ENCODE data around the gene IMMP2L.

Gene IMMP2L

DNA sequence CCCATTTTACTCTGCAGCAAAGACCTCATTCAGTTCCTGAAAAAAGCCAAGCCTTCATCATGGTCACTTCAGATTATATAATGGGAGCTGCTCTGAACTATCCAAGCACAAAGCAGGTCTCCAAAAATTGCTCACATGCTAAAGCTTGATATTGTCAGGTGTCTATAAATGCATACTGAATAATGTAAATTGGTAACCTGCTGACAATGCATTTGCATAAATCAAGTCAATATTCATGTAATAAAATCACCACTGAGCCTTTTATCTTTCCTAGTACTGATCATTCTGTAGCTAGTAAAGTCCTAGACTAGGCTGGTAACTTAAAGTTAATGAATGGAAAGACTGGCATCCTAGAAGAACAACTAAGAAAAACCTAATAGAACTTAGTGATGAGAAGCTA is 188.3 kb downstream of the IMMP2L start:
- no peaks in the 10 kb centered on the region for H3K27me3 ChIP-seq (ENCODE audit: low read length)
- H3K79me2 ChIP-seq (ENCODE audit: insufficient read depth, low read length), result no peaks in the 10 kb centered on the region
- no peaks in the 10 kb centered on the region for H3K36me3 ChIP-seq (ENCODE audit: low read length)
- H3K9me3 ChIP-seq (ENCODE audit: insufficient read depth, low read length), result no peaks in the 10 kb centered on the region
- H3K4me2 ChIP-seq (ENCODE audit: low read depth, low read length, poor library complexity, severe bottlenecking), result no peak overlapping the region
- H3F3A ChIP-seq (ENCODE audit: insufficient read depth), result no peaks in the 10 kb centered on the region
- TF ChIP-seq EZH2phosphoT487 (conservative IDR thresholded peaks at IDR 0.05; ENCODE audit: low read length), result no peak
- TF ChIP-seq, protein P1, sequence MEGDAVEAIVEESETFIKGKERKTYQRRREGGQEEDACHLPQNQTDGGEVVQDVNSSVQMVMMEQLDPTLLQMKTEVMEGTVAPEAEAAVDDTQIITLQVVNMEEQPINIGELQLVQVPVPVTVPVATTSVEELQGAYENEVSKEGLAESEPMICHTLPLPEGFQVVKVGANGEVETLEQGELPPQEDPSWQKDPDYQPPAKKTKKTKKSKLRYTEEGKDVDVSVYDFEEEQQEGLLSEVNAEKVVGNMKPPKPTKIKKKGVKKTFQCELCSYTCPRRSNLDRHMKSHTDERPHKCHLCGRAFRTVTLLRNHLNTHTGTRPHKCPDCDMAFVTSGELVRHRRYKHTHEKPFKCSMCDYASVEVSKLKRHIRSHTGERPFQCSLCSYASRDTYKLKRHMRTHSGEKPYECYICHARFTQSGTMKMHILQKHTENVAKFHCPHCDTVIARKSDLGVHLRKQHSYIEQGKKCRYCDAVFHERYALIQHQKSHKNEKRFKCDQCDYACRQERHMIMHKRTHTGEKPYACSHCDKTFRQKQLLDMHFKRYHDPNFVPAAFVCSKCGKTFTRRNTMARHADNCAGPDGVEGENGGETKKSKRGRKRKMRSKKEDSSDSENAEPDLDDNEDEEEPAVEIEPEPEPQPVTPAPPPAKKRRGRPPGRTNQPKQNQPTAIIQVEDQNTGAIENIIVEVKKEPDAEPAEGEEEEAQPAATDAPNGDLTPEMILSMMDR (IDR thresholded peaks at IDR 0.05; ENCODE audit: insufficient read depth, low read length, poor library complexity, severe bottlenecking), result no peak
- no peaks in the 10 kb centered on the region for H4K20me1 ChIP-seq (ENCODE audit: low read depth, low read length)
- no peak overlapping the region for H3K4me3 ChIP-seq (ENCODE audit: insufficient read depth, low read length, poor library complexity, severe bottlenecking)
- H3K9ac ChIP-seq (ENCODE audit: low read length), result no peak overlapping the region
- H2AFZ ChIP-seq (ENCODE audit: low read depth, low read length, severe bottlenecking), result no peak overlapping the region
- H3K9me2 ChIP-seq (replicated peaks; ENCODE audit: insufficient read depth, low read length), result no peaks in the 10 kb centered on the region; the same call in 1 of the 2 replicates
- no peak overlapping the region for H3K27ac ChIP-seq (ENCODE audit: low read depth, low read length)

- Histone ChIP-seq H3K9ac (ENCODE audit: low read length) (no peak overlapping the region), H4K20me1 (ENCODE audit: low read depth, low read length) (no peaks in the 10 kb centered on the region), H3K4me3 (ENCODE audit: insufficient read depth, low read length, poor library complexity, severe bottlenecking) (no peak overlapping the region), H3K27ac (ENCODE audit: low read depth, low read length) (no peak overlapping the region), H3K79me2 (ENCODE audit: insufficient read depth, low read length) (no peaks in the 10 kb centered on the region), H3K9me2 (replicated peaks; ENCODE audit: insufficient read depth, low read length) (no peaks in the 10 kb centered on the region; the same call in 1 of the 2 replicates), H3F3A (ENCODE audit: insufficient read depth) (no peaks in the 10 kb centered on the region), H3K9me3 (ENCODE audit: insufficient read depth, low read length) (no peaks in the 10 kb centered on the region), H3K36me3 (ENCODE audit: low read length) (no peaks in the 10 kb centered on the region), H3K4me2 (ENCODE audit: low read depth, low read length, poor library complexity, severe bottlenecking) (no peak overlapping the region), H2AFZ (ENCODE audit: low read depth, low read length, severe bottlenecking) (no peak overlapping the region), H3K27me3 (ENCODE audit: low read length) (no peaks in the 10 kb centered on the region)
- no peak for TF ChIP-seq EZH2phosphoT487 (conservative IDR thresholded peaks at IDR 0.05; ENCODE audit: low read length)
- TF ChIP-seq, protein P1 (IDR thresholded peaks at IDR 0.05; ENCODE audit: insufficient read depth, low read length, poor library complexity, severe bottlenecking), result no peak
These were observed 190.9 kb downstream of the IMMP2L start for GRCh38 chr7:111371437-111371836.

DNA sequence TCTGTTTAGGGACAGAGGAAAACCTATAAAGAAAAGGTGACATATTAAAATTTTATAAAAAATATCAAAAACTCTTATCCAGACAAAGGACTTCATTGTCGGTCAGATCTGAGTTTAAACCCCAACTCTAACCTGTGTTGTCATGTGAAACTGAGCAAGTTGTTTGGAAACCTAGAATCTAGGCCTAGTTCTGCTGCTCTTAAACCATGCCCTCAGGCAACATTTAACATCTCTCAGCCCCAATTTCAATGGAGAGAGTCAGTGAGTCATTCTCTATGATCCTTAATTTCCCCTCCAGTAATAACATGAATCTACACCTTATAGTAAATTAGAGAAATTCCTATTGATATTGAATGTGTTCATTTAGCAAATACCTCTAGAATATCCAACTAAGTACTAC is 192.3 kb downstream of the IMMP2L start:
- Histone ChIP-seq H4K20me1 (ENCODE audit: low read depth, low read length) (no peaks in the 10 kb centered on the region), H3K27me3 (ENCODE audit: low read length) (no peaks in the 10 kb centered on the region)

More for the DNA sequence above, 192.3 kb downstream of the IMMP2L start:
- Histone ChIP-seq H3K36me3 (ENCODE audit: low read length) (no peaks in the 10 kb centered on the region), H3K9ac (ENCODE audit: low read length) (no peak overlapping the region), H2AFZ (ENCODE audit: low read depth, low read length, severe bottlenecking) (no peak overlapping the region), H3K4me3 (ENCODE audit: insufficient read depth, low read length, poor library complexity, severe bottlenecking) (no peak overlapping the region), H3K9me2 (replicated peaks; ENCODE audit: insufficient read depth, low read length) (no peaks in the 10 kb centered on the region; the same call in 1 of the 2 replicates), H3K9me3 (ENCODE audit: insufficient read depth, low read length) (no peaks in the 10 kb centered on the region), H3K79me2 (ENCODE audit: insufficient read depth, low read length) (no peaks in the 10 kb centered on the region), H3K4me2 (ENCODE audit: low read depth, low read length, poor library complexity, severe bottlenecking) (no peak overlapping the region), H3F3A (ENCODE audit: insufficient read depth) (no peaks in the 10 kb centered on the region), H3K27ac (ENCODE audit: low read depth, low read length) (no peak overlapping the region)
- TF ChIP-seq EZH2phosphoT487 (conservative IDR thresholded peaks at IDR 0.05; ENCODE audit: low read length), result no peak
- TF ChIP-seq, protein P1 (IDR thresholded peaks at IDR 0.05; ENCODE audit: insufficient read depth, low read length, poor library complexity, severe bottlenecking), result no peak

All from SU-DHL-6 (cell line).